HL-60 (cell line): ENCODE data around the gene TBX4.

Experiments used
- DNase-seq, 2 experiments: peaks; one replicate each; pipeline ENCODE4 v3.0.0-alpha.2; 2010 to 2020; ENCODE audit warnings: low read depth in 1 of 2, low spot score in 1 of 2
- H3K27ac ChIP-seq: fragments of 250-450 bp; sonication (Bioruptor Pico); replicated peaks from 2 replicates; pipeline ENCODE4 v1.5.1; 2020; ENCODE audit warnings: mild to moderate bottlenecking, moderate library complexity
- H3K27me3 ChIP-seq: fragments of 250-450 bp; sonication (Bioruptor Pico); 2 replicates; pipeline ENCODE4 v1.5.1; 2021; ENCODE audit warnings: mild to moderate bottlenecking, moderate library complexity; ENCODE audit not compliant: insufficient read depth, poor library complexity, severe bottlenecking
- H3K4me3 ChIP-seq: replicated peaks from 2 replicates; pipeline ENCODE4 v1.5.1; 2011; ENCODE audit warnings: mild to moderate bottlenecking, control low read depth, low read length; ENCODE audit not compliant: insufficient read depth
- GABPA ChIP-seq: IDR thresholded peaks from 2 replicates; pipeline ENCODE4 v1.6.1; 2012; ENCODE audit warnings: low read depth
- POLR2AphosphoS5 ChIP-seq: IDR thresholded peaks from 2 replicates; pipeline ENCODE4 v1.6.1; 2012; ENCODE audit warnings: low read depth
- REST ChIP-seq: IDR thresholded peaks from 2 replicates; pipeline ENCODE4 v1.6.1; 2012; ENCODE audit warnings: low read depth; ENCODE audit not compliant: insufficient replicate concordance
- SPI1 ChIP-seq: IDR thresholded peaks from 2 replicates; pipeline ENCODE4 v1.6.1; 2012; ENCODE audit warnings: low read depth, mild to moderate bottlenecking, borderline replicate concordance
- TF ChIP-seq, protein P1 (sequence below): IDR thresholded peaks from one replicate; pipeline ENCODE4 v1.5.1; 2011; ENCODE audit warnings: low read length, control low read depth, inconsistent platforms; ENCODE audit not compliant: insufficient read depth

Gene TBX4

GRCh38 chr17:61419496-61420046 lies 32.7 kb upstream of the TBX4 start:
- DNase-seq, result no peak
- Histone ChIP-seq H3K4me3 (no peak overlapping the region), H3K27ac (no peak overlapping the region), H3K27me3 (peaks cover 19% of the 10 kb centered on the region)
- TF ChIP-seq REST (no peak), POLR2AphosphoS5 (no peak), GABPA (no peak), SPI1 (no peak)
- TF ChIP-seq, protein P1, sequence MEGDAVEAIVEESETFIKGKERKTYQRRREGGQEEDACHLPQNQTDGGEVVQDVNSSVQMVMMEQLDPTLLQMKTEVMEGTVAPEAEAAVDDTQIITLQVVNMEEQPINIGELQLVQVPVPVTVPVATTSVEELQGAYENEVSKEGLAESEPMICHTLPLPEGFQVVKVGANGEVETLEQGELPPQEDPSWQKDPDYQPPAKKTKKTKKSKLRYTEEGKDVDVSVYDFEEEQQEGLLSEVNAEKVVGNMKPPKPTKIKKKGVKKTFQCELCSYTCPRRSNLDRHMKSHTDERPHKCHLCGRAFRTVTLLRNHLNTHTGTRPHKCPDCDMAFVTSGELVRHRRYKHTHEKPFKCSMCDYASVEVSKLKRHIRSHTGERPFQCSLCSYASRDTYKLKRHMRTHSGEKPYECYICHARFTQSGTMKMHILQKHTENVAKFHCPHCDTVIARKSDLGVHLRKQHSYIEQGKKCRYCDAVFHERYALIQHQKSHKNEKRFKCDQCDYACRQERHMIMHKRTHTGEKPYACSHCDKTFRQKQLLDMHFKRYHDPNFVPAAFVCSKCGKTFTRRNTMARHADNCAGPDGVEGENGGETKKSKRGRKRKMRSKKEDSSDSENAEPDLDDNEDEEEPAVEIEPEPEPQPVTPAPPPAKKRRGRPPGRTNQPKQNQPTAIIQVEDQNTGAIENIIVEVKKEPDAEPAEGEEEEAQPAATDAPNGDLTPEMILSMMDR, result no peak

DNA sequence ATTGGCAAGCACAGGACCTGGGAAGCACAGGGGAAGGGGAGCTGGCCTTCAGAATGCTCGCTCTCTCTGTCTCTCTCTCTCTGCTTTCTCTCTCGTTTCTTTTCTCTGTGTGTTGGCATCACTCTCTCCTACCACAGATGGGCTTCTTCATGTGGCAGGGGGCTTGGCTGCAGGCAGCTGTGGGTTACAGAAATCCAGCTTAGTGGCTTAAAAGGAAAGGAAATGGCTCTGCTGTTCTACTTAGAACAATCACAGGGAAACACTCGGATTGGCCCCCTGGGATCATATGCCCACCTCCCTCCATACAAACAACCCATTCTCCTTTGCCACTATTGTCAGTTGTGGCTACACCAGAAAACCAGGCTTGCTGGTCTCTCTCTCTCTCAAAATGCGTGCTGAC lies 32.2 kb upstream of the TBX4 start:
- peaks cover 19% of the 10 kb centered on the region for H3K27me3 ChIP-seq
- TF ChIP-seq POLR2AphosphoS5 (no peak), GABPA (no peak), REST (no peak), SPI1 (no peak)
- TF ChIP-seq, protein P1, result no peak
- H3K4me3 ChIP-seq, result no peak overlapping the region
- H3K27ac ChIP-seq, result no peak overlapping the region
- no peak for DNase-seq

GRCh38 chr17:61420745-61421398 lies 31.4 kb upstream of the TBX4 start:
- TF ChIP-seq SPI1, result no peak
- no peak for TF ChIP-seq REST
- no peak for TF ChIP-seq POLR2AphosphoS5
- TF ChIP-seq, protein P1, result no peak
- TF ChIP-seq GABPA, result no peak
- DNase-seq, result no peak
- H3K27ac ChIP-seq, result no peak overlapping the region
- H3K27me3 ChIP-seq, result peaks cover 19% of the 10 kb centered on the region
- H3K4me3 ChIP-seq, result no peak overlapping the region
